Neural progenitor cell (in vitro differentiated cells): ENCODE results near the gene ASAP2. TPM values are rescaled to one million over a fixed set of nuclear protein-coding genes. Genes with fewer than 3 reads are reported as not detected.

Experiments
- DNase-seq: peaks from one replicate; pipeline ENCODE4 v3.0.0-alpha.2; 2016; ENCODE audit warnings: low spot score
- H2AFZ ChIP-seq: fragments of 200-600 bp; sonication (generic); replicated peaks from 2 replicates; pipeline ENCODE4 v1.6.1; 2016; ENCODE audit warnings: antibody characterized with exemption
- H3F3A ChIP-seq: fragments of 200-600 bp; sonication (generic); 2 replicates; pipeline ENCODE4 v1.6.1; 2016; ENCODE audit warnings: antibody characterized with exemption, low read depth
- H3K27ac ChIP-seq: fragments of 200-600 bp; sonication (generic); 2 replicates; pipeline ENCODE4 v1.5.1; 2016; ENCODE audit warnings: mild to moderate bottlenecking
- H3K27me3 ChIP-seq: fragments of 200-600 bp; sonication (generic); 2 replicates; pipeline ENCODE4 v1.6.1; 2016; ENCODE audit warnings: mild to moderate bottlenecking, moderate library complexity
- H3K36me3 ChIP-seq: fragments of 200-600 bp; sonication (generic); 2 replicates; pipeline ENCODE4 v1.5.1; 2016
- H3K4me1 ChIP-seq: fragments of 200-600 bp; sonication (generic); 2 replicates; pipeline ENCODE4 v1.6.1; 2016; ENCODE audit warnings: mixed run types
- H3K4me2 ChIP-seq: fragments of 200-600 bp; sonication (generic); 2 replicates; pipeline ENCODE4 v1.6.1; 2016
- H3K4me3 ChIP-seq: fragments of 200-600 bp; sonication (generic); 2 replicates; pipeline ENCODE4 v1.5.1; 2016
- H3K79me2 ChIP-seq: fragments of 200-600 bp; sonication (generic); 2 replicates; pipeline ENCODE4 v1.6.1; 2016; ENCODE audit warnings: low read depth
- H3K9ac ChIP-seq: fragments of 200-600 bp; sonication (generic); 2 replicates; pipeline ENCODE4 v1.6.1; 2016
- H3K9me3 ChIP-seq: fragments of 200-600 bp; sonication (generic); 2 replicates; pipeline ENCODE4 v1.5.1; 2016; ENCODE audit warnings: low read depth
- H4K20me1 ChIP-seq: fragments of 200-600 bp; sonication (generic); 2 replicates; pipeline ENCODE4 v1.6.1; 2016; ENCODE audit warnings: low read depth
- H3K27ac Mint-ChIP-seq: 3 replicates; pipeline ENCODE4 v1.8.0; 2021; ENCODE audit warnings: mixed read lengths
- H3K27me3 Mint-ChIP-seq: 2 replicates; pipeline ENCODE4 v1.8.0; 2022; ENCODE audit warnings: low read depth, mild to moderate bottlenecking, inconsistent platforms, moderate library complexity, mixed read lengths; ENCODE audit not compliant: insufficient read depth
- H3K36me3 Mint-ChIP-seq: 3 replicates; pipeline ENCODE4 v1.8.0; 2021; ENCODE audit warnings: mixed read lengths
- H3K4me1 Mint-ChIP-seq: 3 replicates; pipeline ENCODE4 v1.8.0; 2021; ENCODE audit warnings: mixed read lengths
- H3K4me3 Mint-ChIP-seq: 3 replicates; pipeline ENCODE4 v1.8.0; 2021; ENCODE audit warnings: mild to moderate bottlenecking, moderate library complexity, mixed read lengths
- H3K9me3 Mint-ChIP-seq: 3 replicates; pipeline ENCODE4 v1.8.0; 2020; ENCODE audit warnings: mixed read lengths
- EZH2 ChIP-seq: fragments of 200-600 bp; sonication (generic); IDR thresholded peaks from 2 replicates; pipeline ENCODE4 v1.6.1; 2017; ENCODE audit warnings: antibody characterized with exemption, mild to moderate bottlenecking, moderate library complexity
- EZH2phosphoT487 ChIP-seq: fragments of 200-600 bp; sonication (generic); IDR thresholded peaks from 2 replicates; pipeline ENCODE4 v1.6.1; 2017; ENCODE audit warnings: antibody characterized with exemption
- total RNA-seq: library from RNA; depleted of rRNA; stranded (reverse); fragments of >200 nt; gene quantifications from 2 replicates; pipeline ENCODE4 v1.2.3, GENCODE V29; 2015; ENCODE audit warnings: low replicate concordance
- TF ChIP-seq, protein P1 (sequence below): fragments of 200-600 bp; sonication (generic); IDR thresholded peaks from 2 replicates; pipeline ENCODE4 v1.5.1; 2017; ENCODE audit warnings: antibody characterized with exemption, mild to moderate bottlenecking

Gene ASAP2
- total RNA-seq, 1 donor from 2014 or later, result 31.7 TPM

DNA sequence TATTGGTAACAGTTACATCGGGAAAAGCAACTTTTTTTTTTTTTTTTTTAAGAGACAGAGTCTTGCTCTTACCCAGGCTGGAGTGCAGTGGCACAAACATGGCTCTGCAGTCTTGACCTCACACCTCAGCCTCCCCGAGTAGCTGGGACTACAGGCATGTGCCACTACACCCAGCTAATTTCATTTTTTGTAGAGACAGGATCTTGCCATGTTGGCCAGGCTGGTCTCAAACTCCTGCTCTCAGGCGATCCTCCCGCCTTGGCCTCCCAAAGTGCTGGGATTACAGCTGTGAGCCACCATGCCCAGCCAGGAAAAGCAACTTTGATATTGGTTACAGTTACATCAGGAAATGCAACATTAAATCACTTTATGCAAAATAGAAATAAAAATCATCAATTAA lies 212.1 kb downstream of the ASAP2 start:
- no peak for DNase-seq
- H3K9me3 Mint-ChIP-seq, result no peaks in the 10 kb centered on the region
- no peaks in the 10 kb centered on the region for H3K9me3 ChIP-seq
- H3K4me2 ChIP-seq, result no peak overlapping the region
- no peaks in the 10 kb centered on the region for H3K27me3 ChIP-seq
- peaks cover 4% of the 10 kb centered on the region for H3K4me1 ChIP-seq
- H3K27ac Mint-ChIP-seq, result no peak overlapping the region
- H3K36me3 ChIP-seq, result no peaks in the 10 kb centered on the region
- no peak overlapping the region for H3K4me3 Mint-ChIP-seq
- H4K20me1 ChIP-seq, result peaks cover 4% of the 10 kb centered on the region
- peaks cover 4% of the 10 kb centered on the region for H3K27me3 Mint-ChIP-seq
- H2AFZ ChIP-seq, result no peak overlapping the region
- H3K79me2 ChIP-seq, result peaks cover 12% of the 10 kb centered on the region
- TF ChIP-seq EZH2 (no peak), EZH2phosphoT487 (no peak)
- TF ChIP-seq, protein P1, sequence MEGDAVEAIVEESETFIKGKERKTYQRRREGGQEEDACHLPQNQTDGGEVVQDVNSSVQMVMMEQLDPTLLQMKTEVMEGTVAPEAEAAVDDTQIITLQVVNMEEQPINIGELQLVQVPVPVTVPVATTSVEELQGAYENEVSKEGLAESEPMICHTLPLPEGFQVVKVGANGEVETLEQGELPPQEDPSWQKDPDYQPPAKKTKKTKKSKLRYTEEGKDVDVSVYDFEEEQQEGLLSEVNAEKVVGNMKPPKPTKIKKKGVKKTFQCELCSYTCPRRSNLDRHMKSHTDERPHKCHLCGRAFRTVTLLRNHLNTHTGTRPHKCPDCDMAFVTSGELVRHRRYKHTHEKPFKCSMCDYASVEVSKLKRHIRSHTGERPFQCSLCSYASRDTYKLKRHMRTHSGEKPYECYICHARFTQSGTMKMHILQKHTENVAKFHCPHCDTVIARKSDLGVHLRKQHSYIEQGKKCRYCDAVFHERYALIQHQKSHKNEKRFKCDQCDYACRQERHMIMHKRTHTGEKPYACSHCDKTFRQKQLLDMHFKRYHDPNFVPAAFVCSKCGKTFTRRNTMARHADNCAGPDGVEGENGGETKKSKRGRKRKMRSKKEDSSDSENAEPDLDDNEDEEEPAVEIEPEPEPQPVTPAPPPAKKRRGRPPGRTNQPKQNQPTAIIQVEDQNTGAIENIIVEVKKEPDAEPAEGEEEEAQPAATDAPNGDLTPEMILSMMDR, result no peak
- peaks cover 14% of the 10 kb centered on the region for H3K4me1 Mint-ChIP-seq
- peaks cover 4% of the 10 kb centered on the region for H3K36me3 Mint-ChIP-seq
- H3K9ac ChIP-seq, result no peak overlapping the region
- peaks cover 3% of the 10 kb centered on the region for H3F3A ChIP-seq
- no peak overlapping the region for H3K27ac ChIP-seq
- no peak overlapping the region for H3K4me3 ChIP-seq

DNA sequence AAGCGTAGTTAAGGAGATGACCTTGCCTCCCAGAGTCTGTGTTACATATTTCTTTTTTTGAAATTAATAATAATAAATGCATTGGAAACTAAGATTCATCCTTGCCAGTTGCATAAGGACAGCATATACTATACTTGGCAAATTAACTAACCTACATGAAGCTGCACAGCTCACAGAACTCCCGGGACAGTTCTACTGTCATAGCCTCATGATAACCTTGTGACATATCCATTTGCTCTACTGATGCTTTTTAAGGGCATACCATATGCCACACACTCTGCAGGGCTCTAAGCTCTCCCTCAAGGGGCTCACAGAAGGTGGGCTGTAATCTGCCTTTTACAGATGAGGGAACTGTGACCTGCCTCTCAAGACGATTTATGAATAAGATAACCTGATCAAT lies 212.9 kb downstream of the ASAP2 start:
- H3K9me3 Mint-ChIP-seq, result no peaks in the 10 kb centered on the region

DNA sequence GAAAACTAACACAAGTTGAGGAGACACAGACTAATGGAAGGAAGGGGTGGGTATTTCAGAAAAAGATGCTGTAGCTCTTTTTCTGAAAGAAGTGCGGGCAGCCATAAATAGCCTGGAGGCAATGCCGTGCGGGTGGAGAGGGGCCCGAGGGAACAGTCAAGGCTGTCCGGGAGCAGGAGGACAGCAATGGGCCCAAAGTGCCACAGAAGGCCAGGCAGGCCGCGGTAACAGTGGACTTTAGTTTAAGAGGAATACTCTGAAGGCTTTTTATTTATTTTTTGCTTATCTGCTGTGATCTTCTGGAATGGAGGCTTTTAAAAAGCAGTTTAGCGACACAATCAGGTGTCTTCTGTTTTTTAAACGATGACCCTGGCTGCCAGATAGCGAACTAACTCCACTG lies 213.9 kb downstream of the ASAP2 start:
- Histone ChIP-seq H3K9me3 (no peaks in the 10 kb centered on the region), H3K4me2 (no peak overlapping the region), H3K27me3 (no peaks in the 10 kb centered on the region), H3K36me3 (no peaks in the 10 kb centered on the region), H3K27ac (no peak overlapping the region), H3K4me3 (no peak overlapping the region), H3F3A (peaks cover 5% of the 10 kb centered on the region), H3K9ac (no peak overlapping the region), H4K20me1 (peaks cover 13% of the 10 kb centered on the region), H3K4me1 (peaks cover 11% of the 10 kb centered on the region), H3K79me2 (peaks cover 29% of the 10 kb centered on the region), H2AFZ (no peak overlapping the region)
- no peaks in the 10 kb centered on the region for H3K9me3 Mint-ChIP-seq
- H3K27ac Mint-ChIP-seq, result peak overlapping the region; percentile 0
- TF ChIP-seq EZH2phosphoT487 (no peak), EZH2 (no peak)
- TF ChIP-seq, protein P1, result no peak
- H3K36me3 Mint-ChIP-seq, result peaks cover 4% of the 10 kb centered on the region
- no peak for DNase-seq
- H3K4me3 Mint-ChIP-seq, result no peak overlapping the region
- peaks cover 4% of the 10 kb centered on the region for H3K27me3 Mint-ChIP-seq
- peaks cover 14% of the 10 kb centered on the region for H3K4me1 Mint-ChIP-seq

More for the DNA sequence above, 212.9 kb downstream of the ASAP2 start:
- no peak for TF ChIP-seq EZH2phosphoT487
- TF ChIP-seq, protein P1, result no peak
- no peak for TF ChIP-seq EZH2
- Histone ChIP-seq H3K79me2 (peaks cover 20% of the 10 kb centered on the region), H3K27me3 (no peaks in the 10 kb centered on the region), H3K9me3 (no peaks in the 10 kb centered on the region), H3K36me3 (no peaks in the 10 kb centered on the region), H2AFZ (no peak overlapping the region), H3K4me3 (no peak overlapping the region), H3F3A (peaks cover 5% of the 10 kb centered on the region), H3K4me2 (no peak overlapping the region), H4K20me1 (peaks cover 8% of the 10 kb centered on the region), H3K9ac (no peak overlapping the region), H3K27ac (no peak overlapping the region), H3K4me1 (peaks cover 6% of the 10 kb centered on the region)
- no peak for DNase-seq
- peaks cover 4% of the 10 kb centered on the region for H3K36me3 Mint-ChIP-seq
- peaks cover 4% of the 10 kb centered on the region for H3K27me3 Mint-ChIP-seq
- peaks cover 14% of the 10 kb centered on the region for H3K4me1 Mint-ChIP-seq
- H3K4me3 Mint-ChIP-seq, result no peak overlapping the region
- H3K27ac Mint-ChIP-seq, result no peak overlapping the region
